ENCODE results near the gene CLCN7. TPM values are rescaled to one million over a fixed set of nuclear protein-coding genes. Genes with fewer than 3 reads are reported as not detected.

The CLCN7 gene
- total RNA-seq, 4 donors from 2014 or later: 50.3 to 144 (median 89.9) TPM

DNA sequence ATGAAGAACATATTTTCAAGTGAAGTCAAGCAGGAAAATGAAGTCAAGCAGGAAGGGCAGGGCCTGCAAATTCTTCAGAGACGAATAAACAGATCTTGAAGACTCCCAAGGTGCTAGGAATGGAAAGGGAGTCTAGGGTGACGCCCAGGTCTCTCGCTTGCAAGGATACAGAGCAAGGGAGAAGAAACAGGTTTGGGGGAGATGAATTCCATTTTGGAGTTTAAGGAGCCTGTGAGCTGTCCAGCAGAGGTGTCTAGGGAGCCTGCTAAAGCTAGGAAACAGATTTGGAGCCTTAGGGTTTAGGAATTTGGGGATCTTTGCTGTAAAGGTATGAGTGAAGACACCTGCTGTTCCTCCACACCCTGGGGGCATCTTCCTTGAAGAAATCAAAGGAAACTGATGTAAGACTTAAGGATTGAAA, 58.3 kb downstream of the CLCN7 start:
- WGBS, 2 donors: 64 to 77% methylated on average over 3 of the region's 3 CpGs
- Histone ChIP-seq H3K27ac (no peak overlapping the region), H3K27me3 (no peaks in the 10 kb centered on the region), H3K9me3 (no peaks in the 10 kb centered on the region), H3K36me3 (no peaks in the 10 kb centered on the region), H3K4me3 (replicated peaks in 1 of 3) (no peak overlapping the region), H3K4me1 (peaks cover 8 to 16% of the 10 kb centered on the region in 2 donors)
- TF ChIP-seq POLR2A (IDR thresholded peaks at IDR 0.05): no peak
- TF ChIP-seq, protein P1, sequence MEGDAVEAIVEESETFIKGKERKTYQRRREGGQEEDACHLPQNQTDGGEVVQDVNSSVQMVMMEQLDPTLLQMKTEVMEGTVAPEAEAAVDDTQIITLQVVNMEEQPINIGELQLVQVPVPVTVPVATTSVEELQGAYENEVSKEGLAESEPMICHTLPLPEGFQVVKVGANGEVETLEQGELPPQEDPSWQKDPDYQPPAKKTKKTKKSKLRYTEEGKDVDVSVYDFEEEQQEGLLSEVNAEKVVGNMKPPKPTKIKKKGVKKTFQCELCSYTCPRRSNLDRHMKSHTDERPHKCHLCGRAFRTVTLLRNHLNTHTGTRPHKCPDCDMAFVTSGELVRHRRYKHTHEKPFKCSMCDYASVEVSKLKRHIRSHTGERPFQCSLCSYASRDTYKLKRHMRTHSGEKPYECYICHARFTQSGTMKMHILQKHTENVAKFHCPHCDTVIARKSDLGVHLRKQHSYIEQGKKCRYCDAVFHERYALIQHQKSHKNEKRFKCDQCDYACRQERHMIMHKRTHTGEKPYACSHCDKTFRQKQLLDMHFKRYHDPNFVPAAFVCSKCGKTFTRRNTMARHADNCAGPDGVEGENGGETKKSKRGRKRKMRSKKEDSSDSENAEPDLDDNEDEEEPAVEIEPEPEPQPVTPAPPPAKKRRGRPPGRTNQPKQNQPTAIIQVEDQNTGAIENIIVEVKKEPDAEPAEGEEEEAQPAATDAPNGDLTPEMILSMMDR (IDR thresholded peaks at IDR 0.05): no peak
- intact Hi-C loops (cut with DNase I): no loop called here
- DNase-seq: no peak

DNA sequence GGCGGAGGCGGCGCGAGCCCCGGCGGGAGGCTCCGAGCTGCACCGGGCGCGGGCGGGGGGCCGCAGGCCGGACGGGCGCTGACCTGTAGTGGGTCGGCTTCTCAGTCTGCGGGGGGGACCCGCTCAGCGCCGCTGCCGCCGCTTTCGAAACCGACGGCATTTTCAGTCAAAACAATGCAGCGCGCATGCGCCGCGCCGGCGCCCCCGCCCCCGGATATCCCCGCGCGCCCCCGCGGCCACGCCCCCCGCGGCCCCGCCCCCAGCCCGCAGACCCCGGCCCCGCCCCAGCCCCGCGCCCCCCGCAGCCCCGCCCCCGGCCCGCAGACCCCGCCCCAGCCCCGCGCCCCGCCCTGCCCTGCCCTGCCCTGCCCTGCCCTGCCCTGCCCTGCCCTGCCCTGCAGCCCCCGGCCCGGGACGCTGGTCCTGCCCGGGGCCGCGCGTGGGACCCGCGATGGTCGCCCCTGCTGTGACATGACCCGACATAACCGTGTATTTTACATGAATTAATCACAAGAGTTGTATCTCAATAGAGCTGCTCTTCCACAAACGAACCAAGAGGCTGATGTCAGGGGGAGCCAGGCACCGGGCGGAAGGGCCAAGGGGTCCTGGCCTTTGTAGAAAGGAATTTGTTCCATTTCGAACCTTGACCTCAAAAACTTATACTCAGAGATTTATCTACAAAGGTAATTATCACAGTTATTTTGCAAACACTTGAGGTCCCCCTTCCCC, 60.1 kb downstream of the CLCN7 start, which contains the start of gene UNKL:
Gene UNKL, minus strand, starts transcription at position 173 of the 729 bp plus-strand sequence. Its CDS starts 13 bp downstream, at position 160.
- peak in 1 of 2 donors; percentile 39 for TF ChIP-seq POLR2A (IDR thresholded peaks at IDR 0.05)
- TF ChIP-seq, protein P1 (IDR thresholded peaks at IDR 0.05): no peak

DNA sequence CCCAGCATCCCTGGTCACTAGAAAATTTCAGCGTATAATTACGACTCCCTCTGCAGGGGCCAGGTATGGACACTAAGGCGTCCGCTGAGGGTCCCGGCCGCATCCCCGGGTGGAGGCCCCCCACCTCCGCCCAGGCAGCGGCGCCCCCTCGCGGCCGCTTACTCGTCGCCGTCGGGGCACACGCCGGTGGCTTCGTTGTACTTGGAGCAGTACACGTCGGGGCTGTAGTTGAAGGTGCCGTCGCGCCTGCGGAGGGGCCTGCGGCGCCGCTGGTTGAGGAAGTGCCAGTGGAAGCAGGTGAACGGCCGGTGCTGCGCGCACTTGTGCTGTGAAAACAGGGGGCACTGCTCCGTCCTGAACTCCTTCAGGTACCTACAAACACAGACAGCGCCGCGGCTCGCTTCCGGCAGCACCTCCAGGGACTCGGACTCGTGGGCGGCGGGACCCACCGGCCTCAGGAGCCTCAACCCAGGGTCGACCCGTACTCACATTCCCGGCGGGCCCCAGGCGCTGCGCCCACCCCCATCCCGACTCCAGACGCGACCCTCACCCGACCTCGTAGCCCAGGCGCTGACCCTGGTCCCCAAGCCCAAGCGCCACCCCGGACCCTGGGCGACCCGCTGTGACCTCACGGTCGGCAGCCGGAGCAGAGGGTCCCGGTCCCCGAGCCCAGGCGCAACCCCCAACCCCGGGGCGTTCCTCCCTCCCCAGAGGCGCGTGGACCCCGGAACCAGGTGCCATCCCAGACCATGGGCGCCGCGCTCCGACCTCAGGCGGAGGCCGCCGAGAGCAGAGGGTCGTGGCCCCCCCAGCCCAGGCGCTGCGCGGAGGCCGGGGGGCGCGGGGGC, 60.9 kb downstream of the CLCN7 start:
- no peaks in the 10 kb centered on the region for H3K36me3 ChIP-seq

More for the DNA sequence above, 60.1 kb downstream of the CLCN7 start, which contains the start of gene UNKL:
- 5 to 37% methylated on average over 4 to 28 of the region's 72 CpGs for WGBS, 2 donors
- H3K4me1 ChIP-seq: peaks cover under 1 to 6% of the 10 kb centered on the region in 2 donors
- peak; percentile 76 for DNase-seq
- peak within 1 kb of the TSS; percentile 87 to 98 (median 98) for H3K4me3 ChIP-seq (replicated peaks in 1 of 3)
- no peaks in the 10 kb centered on the region for H3K36me3 ChIP-seq
- H3K9me3 ChIP-seq: no peaks in the 10 kb centered on the region
- intact Hi-C loops (cut with DNase I): loop anchor here (5.0 kb wide), 1 partner anchor 63 kb away; the partner anchor contains the start of gene CLCN7
- H3K27ac ChIP-seq: peak within 1 kb of the TSS; percentile 71 to 78 (median 76)
- no peaks in the 10 kb centered on the region for H3K27me3 ChIP-seq

DNA sequence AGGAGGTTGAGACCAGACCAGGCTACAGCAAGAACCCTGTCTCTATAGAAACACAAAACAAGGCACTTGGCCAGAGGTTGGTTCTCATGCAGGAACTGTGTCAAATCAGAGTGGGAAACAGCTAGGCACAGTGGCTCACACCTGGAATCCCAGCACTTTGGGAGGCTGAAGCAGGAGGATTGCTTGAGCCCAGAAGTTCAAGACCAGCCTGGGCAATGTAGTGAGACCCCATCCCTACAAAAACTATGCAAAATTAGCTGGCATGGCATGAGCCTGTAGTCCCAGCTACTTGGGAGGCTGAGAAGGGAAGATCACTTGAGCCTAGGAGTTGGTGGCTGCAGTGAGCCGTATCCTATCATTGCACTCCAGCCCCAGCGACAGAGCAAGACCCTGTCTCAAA, 62.0 kb downstream of the CLCN7 start:
- TF ChIP-seq, protein P1 (IDR thresholded peaks at IDR 0.05): no peak
- TF ChIP-seq POLR2A (IDR thresholded peaks at IDR 0.05): no peak
- Histone ChIP-seq H3K9me3 (no peaks in the 10 kb centered on the region), H3K27ac (no peak overlapping the region), H3K4me3 (replicated peaks in 1 of 3) (no peak overlapping the region), H3K36me3 (no peaks in the 10 kb centered on the region), H3K4me1 (peaks cover 9 to 13% of the 10 kb centered on the region in 2 donors), H3K27me3 (no peaks in the 10 kb centered on the region)
- 75 to 79% methylated on average over 2 of the region's 2 CpGs for WGBS, 2 donors
- intact Hi-C loops (cut with DNase I): loop anchor here (5.0 kb wide), 1 partner anchor 64 kb away; the partner anchor contains the start of gene CLCN7
- no peak for DNase-seq

More for the DNA sequence above, 60.9 kb downstream of the CLCN7 start:
- TF ChIP-seq POLR2A (IDR thresholded peaks at IDR 0.05): no peak
- TF ChIP-seq, protein P1 (IDR thresholded peaks at IDR 0.05): peak in 4 of 6 experiments; percentile 30 to 61 (median 34)
- intact Hi-C loops (cut with DNase I): loop anchor here (5.0 kb wide), 1 partner anchor 63 kb away; the partner anchor contains the start of gene CLCN7
- peak overlapping the region; percentile 87 to 98 (median 98) for H3K4me3 ChIP-seq (replicated peaks in 1 of 3)
- H3K27ac ChIP-seq: peak overlapping the region in 2 of 3 donors; percentile 66 to 78
- WGBS, 2 donors: 3 to 14% methylated on average over 16 to 25 of the region's 85 CpGs
- H3K27me3 ChIP-seq: no peaks in the 10 kb centered on the region
- H3K9me3 ChIP-seq: no peaks in the 10 kb centered on the region
- peaks cover 0 to 5% of the 10 kb centered on the region in 2 donors for H3K4me1 ChIP-seq
- peak; percentile 67 to 69 for DNase-seq

All from thyroid gland (tissue), 4 donors.